HG03342 (cell line): ENCODE results near the gene PDE4D.

Source experiments
- ATAC-seq: cut with Tn5 transposase; IDR thresholded peaks from one replicate; pipeline ENCODE4 v1.9.1; 2021; ENCODE audit warnings: mild to moderate bottlenecking, moderate library complexity; ENCODE audit not compliant: unreplicated experiment

PDE4D gene

DNA sequence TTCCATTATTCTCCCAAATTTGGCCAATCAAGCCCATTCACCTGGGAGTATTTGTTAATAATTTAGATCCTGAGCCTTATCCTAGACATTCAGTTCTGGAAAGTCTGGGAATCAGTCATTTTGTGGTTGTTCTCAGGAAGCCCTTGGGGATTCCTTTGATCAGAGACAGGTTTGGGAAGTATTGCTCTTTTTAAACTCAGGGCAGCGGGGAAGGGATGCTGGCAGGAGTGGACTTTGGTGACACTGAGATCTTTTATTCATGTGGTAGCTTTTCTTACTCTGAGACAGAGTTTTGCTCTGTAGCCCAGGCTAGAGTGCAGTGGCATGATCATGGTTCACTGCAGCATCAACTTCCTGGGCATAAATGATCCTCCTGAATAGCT lies 723.8 kb downstream of the PDE4D start:
- no peak for ATAC-seq

DNA sequence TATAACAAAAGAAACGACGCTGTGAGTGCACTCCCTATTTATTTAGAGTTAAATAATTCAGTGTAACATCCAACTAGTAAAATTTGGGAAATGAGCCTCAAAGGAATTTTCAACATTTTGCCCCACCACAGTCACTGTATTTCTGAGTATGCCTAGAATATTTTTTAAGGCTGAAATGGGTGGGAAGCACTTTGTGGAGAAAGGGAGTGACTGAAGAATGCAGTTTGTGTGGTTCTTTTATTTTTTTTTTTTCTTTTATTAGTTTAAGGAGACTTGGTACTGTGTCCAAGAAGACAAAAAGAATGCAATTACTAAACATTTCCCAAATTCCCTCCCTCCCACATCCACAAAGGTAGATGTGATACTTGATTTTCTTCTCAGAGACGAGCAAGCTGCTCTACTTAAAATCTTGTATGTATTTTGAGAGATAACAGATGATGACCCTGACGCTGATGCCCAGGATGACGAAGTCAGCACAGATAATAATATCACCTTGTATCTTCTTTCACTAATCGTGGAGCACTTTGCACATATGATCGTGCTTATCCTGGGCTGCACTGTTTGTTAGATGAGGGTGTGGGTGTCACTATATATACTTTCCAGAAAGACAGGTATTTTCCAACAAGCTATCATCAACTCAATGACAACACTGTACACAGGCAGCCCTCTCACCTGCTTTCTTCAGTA lies 724.3 kb downstream of the PDE4D start:
- no peak for ATAC-seq

DNA sequence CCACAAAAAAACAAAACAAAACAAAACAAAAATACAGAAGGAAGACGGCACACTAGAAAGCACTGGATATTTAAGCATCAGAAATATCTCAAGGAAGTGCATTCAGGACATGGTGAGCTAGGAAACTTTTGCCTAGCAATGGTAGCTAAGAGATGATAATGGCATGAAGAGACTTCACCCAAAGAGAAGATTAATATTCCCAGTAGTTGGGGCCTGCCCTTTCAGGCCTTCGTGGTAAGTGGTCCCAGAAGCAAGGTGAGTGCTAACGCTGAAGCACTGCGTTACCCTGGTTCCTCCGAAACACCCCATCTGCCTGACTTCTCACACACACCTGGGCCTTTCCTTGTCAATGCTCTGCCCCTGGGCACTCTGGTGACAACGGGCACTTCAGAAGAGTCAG lies 725.5 kb downstream of the PDE4D start:
- ATAC-seq, result no peak

DNA sequence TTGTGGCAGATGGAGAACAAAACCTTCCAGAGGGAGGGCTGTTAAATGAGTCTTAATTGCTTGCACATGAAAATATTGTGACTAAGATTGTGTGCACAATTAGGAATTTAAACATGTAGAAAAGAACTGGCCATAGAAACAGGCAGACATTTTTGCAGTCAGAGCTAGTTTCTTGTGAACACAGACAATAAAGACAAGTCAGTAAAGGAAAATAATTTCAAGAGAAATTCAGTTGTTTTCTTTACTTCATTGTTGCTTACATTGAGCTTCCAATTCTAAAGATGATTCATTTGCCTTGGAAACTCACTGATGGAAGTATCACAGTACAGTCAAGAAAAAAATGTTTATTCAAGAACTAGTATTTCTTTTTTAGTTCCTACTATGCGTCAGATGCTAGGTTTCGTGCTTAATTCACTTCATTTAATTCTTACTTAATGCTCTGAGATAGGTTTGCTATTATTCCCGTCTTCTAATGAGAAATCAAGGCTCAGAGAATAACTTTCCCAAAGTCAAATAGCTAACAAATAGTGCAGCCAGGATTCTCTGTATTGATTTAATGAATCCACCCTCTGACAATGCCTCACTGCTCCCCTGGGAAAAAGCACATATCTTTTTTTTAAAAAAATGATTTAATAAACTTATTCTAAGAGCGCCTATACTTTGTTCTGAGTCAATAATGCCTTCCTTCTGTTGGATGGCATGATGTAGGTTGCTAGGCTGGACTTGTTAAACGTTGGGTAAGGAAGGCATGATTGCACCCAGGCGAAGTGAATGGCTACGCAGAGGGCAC lies 729.3 kb downstream of the PDE4D start:
- no peak for ATAC-seq

DNA sequence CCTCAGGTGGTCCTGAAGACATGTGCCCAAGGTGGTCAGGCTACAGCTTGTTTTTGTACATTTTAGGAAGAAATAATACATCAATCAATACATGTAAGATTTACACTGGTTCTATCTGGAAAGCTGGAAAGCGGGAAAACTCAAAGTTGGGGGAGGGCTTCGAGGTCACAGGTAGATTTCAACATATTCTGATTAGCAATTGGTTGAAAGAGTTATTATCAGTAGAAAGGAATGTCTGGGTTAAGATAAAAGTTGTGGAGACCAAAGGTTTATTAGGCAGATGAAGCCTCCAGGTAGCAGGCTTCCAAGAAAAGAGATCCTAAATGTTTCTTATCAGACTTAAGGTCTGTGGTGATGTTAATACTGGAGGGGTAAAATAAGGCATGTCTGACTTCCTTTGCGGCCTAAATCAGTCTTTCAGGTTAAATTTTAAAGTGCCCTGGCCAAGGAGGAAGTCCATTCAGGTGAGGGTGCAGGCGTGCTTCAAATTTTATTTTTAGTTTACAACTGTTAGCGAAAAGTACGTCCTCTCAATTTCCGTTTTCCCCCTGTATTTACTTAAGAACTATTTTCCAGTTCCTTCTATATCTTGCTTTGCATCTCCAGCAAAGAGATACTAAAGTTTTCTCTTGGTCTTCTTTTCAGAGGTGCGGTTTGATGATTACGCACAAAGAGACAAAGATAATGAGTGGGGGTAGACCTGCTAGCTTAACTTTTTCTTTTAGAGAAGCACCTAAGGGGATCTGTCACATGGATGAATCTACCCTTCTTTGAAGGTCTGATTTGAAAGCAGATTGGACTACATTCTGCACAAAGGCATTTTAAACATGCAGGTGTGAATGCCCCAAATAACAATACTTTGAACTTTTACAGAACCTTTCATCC lies 732.1 kb downstream of the PDE4D start:
- no peak for ATAC-seq

DNA sequence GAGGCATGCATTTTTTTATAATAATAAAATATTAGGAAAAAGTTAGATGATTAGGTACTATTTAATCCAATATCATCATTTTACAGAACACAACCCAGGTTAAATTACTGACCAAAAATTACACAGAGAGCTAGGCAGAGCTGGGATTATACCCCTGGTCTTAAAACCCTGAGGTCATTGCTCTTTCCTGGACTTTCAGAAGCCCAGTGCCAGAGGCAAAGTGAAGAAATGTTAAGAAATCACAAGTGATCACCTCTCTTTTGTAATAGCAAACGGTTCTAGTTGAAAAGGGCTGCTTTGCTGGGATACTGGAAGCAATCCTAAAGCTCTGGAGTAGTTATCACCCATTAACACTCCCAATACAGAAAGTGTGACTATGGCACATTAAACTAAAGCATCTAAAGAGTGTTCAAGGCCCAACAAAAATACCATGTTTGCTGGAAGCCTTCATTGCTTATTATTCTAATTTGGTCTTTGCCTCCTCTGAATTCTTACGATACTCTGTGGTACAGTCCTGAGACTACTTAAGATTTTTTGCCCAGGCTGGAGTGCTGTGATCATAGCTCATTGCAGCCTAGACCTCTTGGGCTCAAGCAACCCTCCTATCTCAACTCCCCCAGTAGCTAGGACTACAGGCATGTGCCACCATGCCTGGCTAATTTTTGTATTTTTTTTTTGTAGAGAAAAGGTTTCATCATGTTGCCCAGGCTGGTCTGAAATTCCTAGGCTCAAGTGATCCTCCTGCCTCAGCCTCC lies 734.7 kb downstream of the PDE4D start:
- ATAC-seq, result no peak

DNA sequence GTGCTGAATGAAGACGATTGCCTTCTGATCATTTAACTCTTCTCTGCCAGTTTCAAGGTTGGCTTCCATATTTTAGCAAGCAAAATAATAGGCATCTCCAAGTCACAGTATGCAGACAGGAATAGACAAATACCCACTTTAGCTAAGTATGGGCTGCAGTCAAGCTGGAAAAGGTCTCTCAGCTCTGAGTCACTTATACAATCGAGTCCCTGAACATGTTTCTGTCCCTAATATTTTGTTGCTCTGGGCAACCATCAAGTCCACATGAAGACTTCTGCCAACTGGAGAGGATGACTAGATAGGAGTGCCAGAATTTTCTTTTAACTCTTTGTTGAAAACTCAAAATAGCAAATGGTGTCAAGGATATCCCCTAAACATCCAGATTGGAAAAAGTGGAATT lies 735.4 kb downstream of the PDE4D start:
- ATAC-seq, result no peak

DNA sequence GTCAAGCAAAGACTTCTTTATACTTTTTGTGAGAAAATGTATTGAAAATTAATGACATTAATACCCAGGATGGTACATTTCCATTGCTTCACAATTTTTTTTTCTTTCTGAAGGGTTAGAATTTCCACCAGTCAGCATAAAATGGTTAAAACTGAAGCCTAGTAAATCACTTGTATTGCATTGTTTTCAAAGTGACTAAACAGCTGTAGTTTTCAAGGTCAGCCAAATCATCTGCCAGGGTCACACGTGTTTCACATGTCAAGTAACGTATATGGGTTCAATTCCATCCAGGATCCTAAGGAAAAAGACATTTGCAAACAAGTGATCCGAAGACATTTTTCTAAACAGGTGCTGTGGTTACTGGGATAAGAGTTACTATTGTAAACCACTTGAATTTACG lies 736.5 kb downstream of the PDE4D start:
- ATAC-seq, result no peak

DNA sequence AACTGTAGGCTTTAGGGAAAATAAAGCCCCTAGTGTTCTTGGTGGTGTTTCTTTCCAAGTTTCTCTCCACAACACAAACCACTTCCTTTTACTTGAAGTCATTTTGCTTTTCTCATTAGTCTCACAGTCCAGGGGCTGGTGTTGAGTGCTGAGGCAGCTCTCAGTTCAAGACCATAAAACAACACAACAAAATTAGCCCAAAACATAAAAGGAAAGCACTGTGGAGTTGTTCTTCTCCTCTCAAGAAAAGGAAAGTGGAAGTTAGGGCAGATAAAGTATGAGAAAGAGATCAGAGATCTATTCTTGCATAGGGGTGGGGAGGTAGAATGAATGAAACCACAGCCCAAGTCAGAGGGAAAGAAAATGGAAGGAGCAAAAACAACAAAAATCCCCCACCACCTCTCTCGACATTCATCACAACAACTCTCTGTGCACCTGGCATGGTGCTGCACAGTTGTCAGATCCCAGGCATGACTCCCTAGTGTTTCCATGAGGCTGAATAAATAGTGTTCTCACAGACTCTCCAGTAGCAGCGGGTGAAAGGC lies 740.8 kb downstream of the PDE4D start:
- ATAC-seq, result peak; percentile 53

DNA sequence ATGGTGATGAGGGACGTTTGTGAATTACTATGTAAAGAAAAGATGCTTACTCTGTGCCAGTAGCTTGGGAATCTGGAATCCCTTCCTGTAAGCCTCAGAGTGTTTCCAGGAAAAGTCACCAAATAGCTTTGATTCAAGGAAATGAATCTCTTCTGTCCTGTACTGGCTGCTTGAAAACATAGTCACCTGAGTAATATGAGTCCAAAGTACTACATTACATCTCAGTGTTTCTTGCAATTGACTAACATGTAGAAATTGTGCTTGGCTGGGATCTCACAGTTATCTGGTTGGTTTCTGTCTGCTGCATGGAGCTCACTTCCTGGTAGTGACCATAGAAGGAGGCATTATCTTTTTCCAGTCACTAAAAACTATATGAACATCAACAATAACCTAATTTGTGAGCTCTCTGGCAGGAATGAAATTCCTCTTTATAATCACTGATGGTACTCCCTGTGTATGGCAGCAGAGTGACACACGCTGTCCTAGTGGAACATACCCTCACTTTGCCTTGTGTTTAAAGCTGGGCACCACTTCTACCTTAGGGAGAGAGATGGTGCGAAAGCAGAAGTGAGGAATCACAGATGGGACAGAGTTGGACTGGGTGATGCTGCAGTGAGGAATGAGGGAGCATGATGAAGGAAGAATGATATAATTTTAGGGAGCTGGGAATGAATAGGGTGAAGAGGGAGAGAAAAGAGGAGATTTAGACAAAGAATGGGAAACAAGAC lies 742.2 kb downstream of the PDE4D start:
- no peak for ATAC-seq

DNA sequence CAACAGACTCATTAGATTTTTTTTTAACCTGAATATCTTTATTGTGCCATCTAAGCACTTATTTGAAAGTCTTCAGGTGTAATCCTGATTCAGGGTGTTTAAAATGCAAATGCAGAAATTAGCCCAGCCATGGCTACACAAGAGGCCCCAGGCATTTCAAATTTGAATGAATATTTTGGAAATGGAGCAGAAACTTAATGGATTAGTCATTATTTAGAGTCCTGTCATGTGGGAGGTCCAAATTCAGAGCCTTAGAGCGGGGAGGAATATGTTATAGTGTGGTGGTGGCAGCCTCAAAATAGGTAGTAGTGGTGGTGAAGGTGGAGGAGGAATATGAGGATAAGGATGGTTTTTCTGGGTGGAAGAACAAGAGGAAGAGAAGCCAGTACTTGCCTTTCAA lies 743.7 kb downstream of the PDE4D start:
- no peak for ATAC-seq

DNA sequence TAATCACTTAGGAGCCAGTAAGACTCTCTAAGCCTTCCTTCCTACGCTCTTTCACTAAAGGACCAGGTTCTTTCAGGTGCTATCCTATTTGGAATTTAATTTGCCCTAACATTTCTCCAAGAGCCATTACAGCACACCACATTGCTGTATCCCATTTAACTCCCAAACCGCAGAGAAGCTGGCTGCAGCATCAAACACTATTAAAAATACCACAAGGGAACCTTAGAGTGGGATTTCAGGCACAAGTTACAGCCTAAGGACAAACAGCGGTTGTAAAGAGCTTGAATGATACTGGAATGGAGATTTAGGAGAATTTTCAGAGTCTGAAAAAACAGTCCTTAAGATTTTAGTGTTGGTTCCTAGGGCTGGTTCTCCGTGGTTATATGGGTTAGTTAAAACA lies 744.3 kb downstream of the PDE4D start:
- ATAC-seq, result no peak

DNA sequence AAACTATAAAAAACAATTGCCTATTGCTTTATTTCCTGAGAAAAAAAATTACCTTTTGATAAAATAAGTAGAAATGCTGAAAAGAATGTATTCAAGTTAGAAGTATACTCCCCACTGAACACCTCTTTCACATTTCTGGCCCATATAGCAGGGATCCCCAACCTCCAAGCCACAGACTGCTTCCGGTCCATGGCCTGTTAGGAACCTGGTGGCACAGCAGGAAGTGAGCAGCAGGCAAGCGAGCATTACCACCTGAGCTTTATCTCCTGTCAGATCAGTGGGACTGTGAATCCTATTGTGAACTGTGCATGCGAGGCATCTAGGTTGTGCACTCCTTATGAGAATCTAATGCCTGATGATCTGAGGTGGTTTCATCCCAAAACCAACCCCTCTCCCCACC lies 746.8 kb downstream of the PDE4D start:
- ATAC-seq, result no peak

DNA sequence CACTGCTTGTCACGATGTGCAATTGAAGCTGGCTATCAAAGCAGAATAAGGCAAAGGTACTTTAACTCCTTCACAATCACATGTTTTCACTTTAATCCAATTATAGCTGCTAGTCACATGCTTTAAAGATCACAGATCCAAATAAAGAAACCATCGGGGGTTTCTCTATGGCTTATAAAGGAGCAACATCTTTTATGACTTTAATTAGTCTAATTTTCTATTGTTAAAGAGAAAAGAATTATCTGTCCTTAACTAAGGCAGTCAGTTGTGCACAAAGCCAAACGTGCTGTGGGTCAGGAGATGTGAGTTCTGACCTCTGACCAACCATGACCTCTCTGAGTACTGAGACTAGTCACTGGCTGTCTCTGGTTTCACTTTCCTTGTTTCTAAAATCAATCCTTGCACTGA lies 749.6 kb downstream of the PDE4D start:
- peak; percentile 99 for ATAC-seq

DNA sequence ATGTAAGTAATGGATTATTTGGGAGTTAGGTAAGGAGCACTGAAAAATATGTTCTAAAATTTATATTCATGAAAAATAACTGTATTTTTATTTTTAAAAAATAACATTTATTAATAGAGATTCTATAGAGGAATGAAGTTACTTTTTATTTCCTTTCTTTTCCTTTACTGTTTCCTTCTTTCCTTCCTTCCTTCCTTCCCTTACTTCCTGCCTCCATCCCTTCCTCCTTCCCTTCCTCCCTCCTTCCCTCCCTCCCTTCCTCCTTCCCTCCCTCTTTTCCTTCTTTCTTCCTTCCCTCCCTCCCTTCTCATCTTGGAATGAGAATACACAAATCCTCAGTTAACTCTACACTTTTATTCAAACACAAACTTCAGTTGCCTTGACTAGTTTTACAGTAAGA lies 750.6 kb downstream of the PDE4D start:
- no peak for ATAC-seq

DNA sequence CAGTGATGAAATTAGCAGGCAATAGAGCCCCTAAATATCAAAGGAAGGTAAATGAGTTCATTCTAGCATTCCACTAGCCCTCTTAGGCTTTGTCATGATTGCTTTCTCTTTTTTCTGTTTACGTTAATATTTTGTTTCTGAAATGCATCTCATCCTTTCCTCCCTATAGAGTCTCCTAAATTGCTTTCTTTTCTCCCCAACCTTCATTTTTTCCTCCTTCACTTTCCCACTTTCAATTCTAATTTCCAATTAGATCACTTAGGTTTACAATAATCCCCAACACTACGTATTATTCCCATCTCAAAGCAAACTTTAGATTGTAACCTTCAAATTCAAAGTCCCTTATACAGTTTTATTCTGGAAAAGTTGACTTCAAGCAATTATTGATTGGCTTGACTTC lies 751.4 kb downstream of the PDE4D start:
- no peak for ATAC-seq

DNA sequence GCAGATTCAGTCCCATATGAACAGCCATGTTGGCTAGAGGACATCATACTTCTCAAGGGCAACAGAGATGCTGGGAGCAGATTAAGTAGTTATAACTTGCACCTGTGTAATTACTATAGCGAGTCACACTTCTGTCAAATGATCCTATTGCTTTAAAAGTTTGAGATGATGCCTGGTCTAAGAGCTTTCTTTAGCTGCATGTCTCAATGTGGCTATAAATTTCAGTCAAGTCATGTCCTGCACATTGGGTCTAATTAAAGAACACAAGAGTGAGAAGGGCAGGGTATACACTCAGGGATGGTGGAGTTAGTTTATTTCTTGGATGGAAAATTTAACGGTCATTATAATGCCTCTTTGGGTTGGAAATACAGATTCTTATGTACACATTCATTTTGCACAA lies 753.4 kb downstream of the PDE4D start:
- ATAC-seq, result no peak

DNA sequence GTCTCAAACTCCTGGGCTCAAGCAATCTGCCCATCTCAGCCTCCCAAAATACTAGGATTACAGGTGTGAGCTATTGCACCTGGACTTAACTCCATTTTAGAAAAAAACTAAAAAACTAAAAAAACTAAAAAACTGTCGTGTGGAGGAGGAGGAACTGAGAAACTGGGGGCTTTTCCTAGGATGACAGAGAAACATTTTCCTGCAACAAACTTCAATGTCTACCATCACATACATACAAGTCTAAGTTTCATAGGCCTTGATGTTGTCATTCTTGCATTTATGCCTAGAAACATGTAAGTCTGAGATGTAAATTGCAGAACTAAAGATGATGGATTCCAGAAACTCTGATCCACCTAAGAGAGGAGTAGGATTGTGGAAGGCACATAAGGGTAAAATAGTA lies 753.8 kb downstream of the PDE4D start:
- ATAC-seq, result no peak

DNA sequence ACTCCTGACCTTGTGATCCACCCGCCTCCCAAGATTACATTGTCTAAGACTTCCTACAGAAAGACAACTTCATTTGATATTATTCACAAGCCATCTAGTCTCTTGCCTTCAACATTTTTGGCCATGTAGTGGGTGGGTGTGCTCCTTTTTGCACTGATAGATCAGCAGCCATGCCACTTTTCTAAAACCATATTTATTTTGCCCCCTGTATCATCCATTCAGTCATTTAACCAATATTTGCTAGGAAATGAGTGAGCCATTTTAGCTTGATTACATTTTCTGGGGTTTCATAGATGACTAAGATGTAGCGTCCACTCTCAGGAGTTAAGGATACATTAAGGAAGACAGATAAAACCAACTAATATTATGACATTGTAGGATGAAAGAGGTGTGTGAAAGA lies 755.0 kb downstream of the PDE4D start:
- no peak for ATAC-seq

DNA sequence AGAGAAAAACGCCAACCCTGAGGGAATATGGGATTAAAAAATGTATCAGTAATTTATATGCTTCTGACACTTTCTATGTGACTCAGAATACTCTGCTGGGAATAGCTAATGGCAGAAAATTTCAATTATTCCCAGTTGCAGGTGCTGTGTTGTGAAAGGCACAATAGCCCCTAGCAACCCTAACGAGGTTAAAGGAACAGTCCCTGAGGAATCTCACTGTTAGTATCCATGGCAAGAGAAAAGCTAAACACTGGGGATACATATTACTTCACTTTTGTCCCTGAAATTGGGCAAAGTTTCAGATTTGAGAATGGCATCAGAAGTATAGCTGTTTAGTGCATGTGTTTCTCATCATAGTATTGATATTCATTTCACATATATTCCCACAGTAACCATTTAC lies 755.7 kb downstream of the PDE4D start:
- ATAC-seq, result no peak
